ACHN (cell line): ENCODE results near the gene ERICH2.

Experiments
- DNase-seq: peaks from one replicate; pipeline ENCODE4 v3.0.0-alpha.2; 2015
- in situ Hi-C: cut with HindIII; loops from 2 replicates; pipeline ENCODE4 v1.10.0; 2017; ENCODE audit warnings: low sequenced_read_pairs, low pct_ligation_motif_present, low pct_unique_long_range_greater_than_20kb

ERICH2 gene

GRCh38 chr2:170814533-170815230, 44.5 kb downstream of the ERICH2 start:
- in situ Hi-C loops: loop anchor here (25.0 kb wide), 1 partner anchor 402 kb away; no protein-coding TSS in a partner anchor
- no peak for DNase-seq

GRCh38 chr2:170815311-170815710, 45.1 kb downstream of the ERICH2 start:
- in situ Hi-C loops: loop anchor here (25.0 kb wide), 1 partner anchor 403 kb away; no protein-coding TSS in a partner anchor
- DNase-seq: no peak

GRCh38 chr2:170815746-170816503, 45.7 kb downstream of the ERICH2 start:
- in situ Hi-C loops: loop anchor here (25.0 kb wide), 1 partner anchor 404 kb away; no protein-coding TSS in a partner anchor
- DNase-seq: peak; percentile 76

- in situ Hi-C loops: loop anchor here (25.0 kb wide), 1 partner anchor 404 kb away; no protein-coding TSS in a partner anchor
Measured at GRCh38 chr2:170816504-170817092, 46.4 kb downstream of the ERICH2 start, which contains the start of gene GAD1. GAD1 (plus strand) TSS chr2:170816887; CDS start chr2:170818592, 1,705 bp downstream.

GRCh38 chr2:170817093-170818035, 47.2 kb downstream of the ERICH2 start:
- peak; percentile 55 for DNase-seq
- in situ Hi-C loops: loop anchor here (25.0 kb wide), 1 partner anchor 405 kb away; no protein-coding TSS in a partner anchor

More at GRCh38 chr2:170816504-170817092, 46.4 kb downstream of the ERICH2 start, which contains the start of gene GAD1:
- peak; percentile 92 for DNase-seq

GRCh38 chr2:170818036-170818751, 48.0 kb downstream of the ERICH2 start:
- in situ Hi-C loops: loop anchor here (25.0 kb wide), 1 partner anchor 406 kb away; no protein-coding TSS in a partner anchor
- DNase-seq: no peak

GRCh38 chr2:170818752-170819470, 48.7 kb downstream of the ERICH2 start:
- in situ Hi-C loops: loop anchor here (25.0 kb wide), 1 partner anchor 407 kb away; no protein-coding TSS in a partner anchor
- no peak for DNase-seq

GRCh38 chr2:170819680-170820664, 49.8 kb downstream of the ERICH2 start:
- in situ Hi-C loops: loop anchor here (25.0 kb wide), 1 partner anchor 408 kb away; no protein-coding TSS in a partner anchor
- DNase-seq: no peak

- in situ Hi-C loops: loop anchor here (25.0 kb wide), 1 partner anchor 409 kb away; no protein-coding TSS in a partner anchor
- DNase-seq: no peak
Measured at GRCh38 chr2:170820757-170821530, 50.8 kb downstream of the ERICH2 start.

- no peak for DNase-seq
- in situ Hi-C loops: loop anchor here (25.0 kb wide), 1 partner anchor 409 kb away; no protein-coding TSS in a partner anchor
Measured at GRCh38 chr2:170821531-170822289, 51.5 kb downstream of the ERICH2 start.

GRCh38 chr2:170822290-170823087, 52.3 kb downstream of the ERICH2 start:
- DNase-seq: no peak
- in situ Hi-C loops: loop anchor here (25.0 kb wide), 1 partner anchor 410 kb away; no protein-coding TSS in a partner anchor

GRCh38 chr2:170823088-170823897, 53.1 kb downstream of the ERICH2 start:
- in situ Hi-C loops: loop anchor here (25.0 kb wide), 1 partner anchor 411 kb away; no protein-coding TSS in a partner anchor
- DNase-seq: peak; percentile 38
